ENCODE results near the gene UAP1L1. TPM values are rescaled to one million over a fixed set of nuclear protein-coding genes. Genes with fewer than 3 reads are reported as not detected.

Gene UAP1L1
- polyA plus RNA-seq, 1 donor (not counting 4 experiments of a cell fraction or from before 2014, with no cell fraction given), result 2.7 TPM

DNA sequence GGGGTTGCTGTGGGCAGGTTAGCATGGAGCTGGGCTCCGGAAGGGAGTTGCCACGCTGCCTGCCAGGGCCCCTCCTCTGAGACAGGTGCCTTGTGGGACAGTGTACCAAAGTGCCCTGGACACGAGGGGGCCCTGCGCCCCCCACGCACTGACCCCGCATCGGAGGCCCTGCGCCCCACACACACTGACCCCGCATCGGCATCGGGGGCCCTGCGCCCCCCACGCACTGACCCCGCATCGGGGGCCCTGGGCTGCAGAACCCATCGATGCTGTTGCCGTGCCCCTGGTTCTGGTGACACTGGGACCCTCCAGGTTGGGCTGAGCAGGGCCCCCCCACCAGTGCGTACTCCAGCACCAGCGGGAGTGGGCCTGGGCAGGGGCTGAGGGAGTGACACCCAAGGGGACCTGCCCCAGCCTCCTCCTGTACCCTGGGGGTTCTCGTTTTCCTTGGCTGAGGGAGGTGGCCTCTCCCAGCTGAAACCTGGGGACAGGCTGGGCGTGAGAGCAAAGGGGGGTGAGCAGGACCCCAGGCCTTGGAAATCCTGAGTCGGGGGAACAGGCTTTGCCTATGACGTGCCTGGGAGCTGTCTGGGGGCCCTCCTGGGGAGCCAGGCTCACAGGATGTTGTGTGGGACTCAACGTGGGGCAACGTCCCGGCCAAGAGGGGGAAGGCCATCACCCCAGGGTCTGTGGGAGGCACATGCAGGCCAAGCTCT is 13.8 kb upstream of the UAP1L1 start:
- no peaks in the 10 kb centered on the region for H3K9me3 ChIP-seq (ENCODE audit: control insufficient read depth, low read depth, low read length)
- DNase-seq (ENCODE audit: low read depth, low spot score) (no peak), FAIRE-seq (no peak)
- no peak for TF ChIP-seq CTCF (optimal IDR thresholded peaks at IDR 0.05 in 1 of 3, IDR thresholded peaks at IDR 0.05 in 1 of 3, conservative IDR thresholded peaks at IDR 0.05 in 1 of 3; ENCODE audit: extremely low read depth in 1 of 3, insufficient read depth in 2 of 3, low read length in 3 of 3)
- no peak for TF ChIP-seq EZH2 (IDR thresholded peaks at IDR 0.05; ENCODE audit: low read length)
- H3K4me1 ChIP-seq (ENCODE audit: control insufficient read depth, extremely low read depth, insufficient read depth, low read length), result peaks cover 16% of the 10 kb centered on the region
- no peak overlapping the region for H3K4me2 ChIP-seq (ENCODE audit: control insufficient read depth, extremely low read depth, insufficient read depth, low read depth, low read length)
- H3K36me3 ChIP-seq (ENCODE audit: control insufficient read depth in 2 of 2, extremely low read depth in 1 of 2, insufficient read depth in 2 of 2, low read length in 2 of 2), result no peaks in the 10 kb centered on the region
- H3K79me2 ChIP-seq (ENCODE audit: control insufficient read depth, insufficient read depth, low read length), result no peaks in the 10 kb centered on the region
- H3K27ac ChIP-seq (ENCODE audit: control insufficient read depth, insufficient read depth, low read length), result no peak overlapping the region
- no peaks in the 10 kb centered on the region for H3K9me1 ChIP-seq (ENCODE audit: control insufficient read depth, extremely low read depth, insufficient read depth, low read length)
- H3K27me3 ChIP-seq (ENCODE audit: control insufficient read depth, extremely low read depth, insufficient read depth, low read length), result no peaks in the 10 kb centered on the region
- dilution Hi-C loops (cut with MboI; ENCODE audit: extremely low pct_ligation_motif_present, low sequenced_read_pairs), result no loop called here
- no peaks in the 10 kb centered on the region for H4K20me1 ChIP-seq (ENCODE audit: control insufficient read depth, extremely low read depth, insufficient read depth, low read length)
- no peak overlapping the region for H2AFZ ChIP-seq (ENCODE audit: control insufficient read depth, low read length)
- H3K9ac ChIP-seq (ENCODE audit: control insufficient read depth, extremely low read depth, insufficient read depth, low read length), result no peak overlapping the region
- no peak overlapping the region for H3K4me3 ChIP-seq (ENCODE audit: control insufficient read depth in 2 of 3, extremely low read depth in 1 of 3, insufficient read depth in 2 of 3, low read depth in 1 of 3, low read length in 3 of 3)

- no peaks in the 10 kb centered on the region for H3K9me1 ChIP-seq (ENCODE audit: control insufficient read depth, extremely low read depth, insufficient read depth, low read length)
- DNase-seq (ENCODE audit: low read depth, low spot score), result no peak
- no peak overlapping the region for H2AFZ ChIP-seq (ENCODE audit: control insufficient read depth, low read length)
- H3K9me3 ChIP-seq (ENCODE audit: control insufficient read depth, low read depth, low read length), result no peaks in the 10 kb centered on the region
- no peaks in the 10 kb centered on the region for H3K27me3 ChIP-seq (ENCODE audit: control insufficient read depth, extremely low read depth, insufficient read depth, low read length)
- no peak overlapping the region for H3K27ac ChIP-seq (ENCODE audit: control insufficient read depth, insufficient read depth, low read length)
- no peak for FAIRE-seq
- no peak overlapping the region for H3K4me3 ChIP-seq (ENCODE audit: control insufficient read depth in 2 of 3, extremely low read depth in 1 of 3, insufficient read depth in 2 of 3, low read depth in 1 of 3, low read length in 3 of 3)
- TF ChIP-seq EZH2 (IDR thresholded peaks at IDR 0.05; ENCODE audit: low read length), result no peak
- TF ChIP-seq CTCF (optimal IDR thresholded peaks at IDR 0.05 in 1 of 3, IDR thresholded peaks at IDR 0.05 in 1 of 3, conservative IDR thresholded peaks at IDR 0.05 in 1 of 3; ENCODE audit: extremely low read depth in 1 of 3, insufficient read depth in 2 of 3, low read length in 3 of 3), result peak; percentile 74 to 97 (median 95)
- H3K4me2 ChIP-seq (ENCODE audit: control insufficient read depth, extremely low read depth, insufficient read depth, low read depth, low read length), result no peak overlapping the region
- no peaks in the 10 kb centered on the region for H3K79me2 ChIP-seq (ENCODE audit: control insufficient read depth, insufficient read depth, low read length)
- H3K9ac ChIP-seq (ENCODE audit: control insufficient read depth, extremely low read depth, insufficient read depth, low read length), result no peak overlapping the region
- H3K4me1 ChIP-seq (ENCODE audit: control insufficient read depth, extremely low read depth, insufficient read depth, low read length), result peaks cover 18% of the 10 kb centered on the region
- dilution Hi-C loops (cut with MboI; ENCODE audit: extremely low pct_ligation_motif_present, low sequenced_read_pairs), result no loop called here
- no peaks in the 10 kb centered on the region for H3K36me3 ChIP-seq (ENCODE audit: control insufficient read depth in 2 of 2, extremely low read depth in 1 of 2, insufficient read depth in 2 of 2, low read length in 2 of 2)
- no peaks in the 10 kb centered on the region for H4K20me1 ChIP-seq (ENCODE audit: control insufficient read depth, extremely low read depth, insufficient read depth, low read length)
Observed at GRCh38 chr9:137064027-137064879, 13.1 kb upstream of the UAP1L1 start.

All from keratinocyte (primary cell).